Activated T-cell treated with anti-CD3 and anti-CD28 coated beads, Interleukin-2, amount 50 U/mL, for 48 hours (primary cell): ENCODE results near the gene ACO2.

Experiments
- DNase-seq, 2 experiments: peaks; one replicate each; pipeline ENCODE4 v3.0.0-alpha.2; 2020

The ACO2 gene

DNA sequence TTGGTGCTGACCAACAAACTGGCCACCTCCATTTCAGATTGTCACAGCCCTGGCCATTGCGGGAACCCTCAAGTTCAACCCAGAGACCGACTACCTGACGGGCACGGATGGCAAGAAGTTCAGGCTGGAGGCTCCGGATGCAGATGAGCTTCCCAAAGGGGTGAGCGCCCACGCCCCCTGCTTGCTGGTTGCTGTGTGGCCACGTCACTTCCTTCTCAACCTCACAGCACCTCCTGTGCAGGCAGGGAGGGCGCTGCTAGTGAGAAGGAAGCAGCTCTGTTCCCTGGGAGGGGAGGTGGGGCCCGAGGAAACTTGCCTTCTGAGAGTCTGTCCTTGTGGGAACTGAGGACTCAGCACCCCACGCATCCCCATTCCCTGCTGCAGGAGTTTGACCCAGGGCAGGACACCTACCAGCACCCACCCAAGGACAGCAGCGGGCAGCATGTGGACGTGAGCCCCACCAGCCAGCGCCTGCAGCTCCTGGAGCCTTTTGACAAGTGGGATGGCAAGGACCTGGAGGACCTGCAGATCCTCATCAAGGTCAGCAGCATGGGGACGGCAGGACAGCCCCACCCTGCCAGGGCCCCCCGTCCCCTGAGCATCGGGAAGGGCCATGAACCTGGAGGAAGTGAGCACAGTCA, 56.0 kb downstream of the ACO2 start:
- peak; percentile 69 to 73 for DNase-seq

DNA sequence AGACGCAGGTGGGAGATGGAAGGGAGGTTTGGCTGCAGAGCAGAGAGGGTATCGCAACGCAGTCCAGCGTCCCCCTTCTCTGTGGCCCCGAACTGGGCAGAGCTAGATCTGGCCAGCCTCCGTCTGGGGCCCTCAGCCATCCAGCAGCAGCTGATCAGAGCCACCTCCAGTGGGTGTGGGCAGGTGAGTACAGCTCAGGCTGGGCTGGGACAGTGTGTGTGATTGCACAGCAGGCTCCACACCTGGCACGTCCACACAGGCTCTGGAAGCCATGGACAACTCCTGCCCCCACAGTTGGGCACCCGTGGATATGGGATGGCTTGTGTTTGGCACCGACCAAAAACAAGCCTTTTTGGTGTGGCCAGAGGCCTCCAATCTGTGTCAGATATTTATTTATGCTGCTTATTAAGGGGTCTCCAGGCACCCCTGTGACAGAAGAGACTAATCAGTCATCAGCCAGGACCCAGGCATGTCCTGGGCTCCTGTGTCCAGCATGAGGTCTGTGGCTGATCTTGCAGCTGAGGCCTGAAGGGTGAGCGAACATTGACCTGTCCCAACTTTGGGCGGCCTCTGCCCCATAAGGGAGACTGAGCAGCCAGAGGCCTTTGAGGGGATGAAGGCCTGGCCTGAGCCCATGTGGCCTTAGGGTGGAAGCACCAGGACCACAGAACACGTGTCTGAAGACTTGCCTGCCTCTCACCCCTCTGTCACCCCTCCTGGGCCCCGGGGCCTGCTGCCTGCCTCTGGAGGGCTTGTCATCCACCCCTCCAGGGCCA, 56.7 kb downstream of the ACO2 start:
- DNase-seq, result no peak

DNA sequence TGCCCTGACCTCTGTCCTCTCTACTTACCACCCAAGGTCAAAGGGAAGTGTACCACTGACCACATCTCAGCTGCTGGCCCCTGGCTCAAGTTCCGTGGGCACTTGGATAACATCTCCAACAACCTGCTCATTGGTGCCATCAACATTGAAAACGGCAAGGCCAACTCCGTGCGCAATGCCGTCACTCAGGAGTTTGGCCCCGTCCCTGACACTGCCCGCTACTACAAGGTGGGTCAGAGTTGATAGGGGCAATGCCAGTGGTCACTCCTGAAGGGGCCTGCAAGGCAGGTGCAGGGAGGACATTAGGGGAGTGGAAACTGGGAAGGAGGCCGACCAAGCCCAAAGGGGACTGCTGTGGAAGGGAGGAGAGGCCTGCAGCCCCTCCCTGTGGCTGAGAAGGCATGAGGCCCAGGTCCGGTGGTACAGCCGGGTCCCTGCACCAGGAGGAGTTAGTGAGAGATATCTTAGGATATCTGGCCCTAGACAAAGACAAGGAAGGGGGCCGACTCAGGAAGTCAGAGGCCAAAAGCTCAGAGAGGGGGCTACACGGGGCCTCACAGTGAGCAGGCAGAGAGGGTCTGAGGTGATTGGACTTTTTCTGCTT, 57.4 kb downstream of the ACO2 start:
- DNase-seq, result no peak

DNA sequence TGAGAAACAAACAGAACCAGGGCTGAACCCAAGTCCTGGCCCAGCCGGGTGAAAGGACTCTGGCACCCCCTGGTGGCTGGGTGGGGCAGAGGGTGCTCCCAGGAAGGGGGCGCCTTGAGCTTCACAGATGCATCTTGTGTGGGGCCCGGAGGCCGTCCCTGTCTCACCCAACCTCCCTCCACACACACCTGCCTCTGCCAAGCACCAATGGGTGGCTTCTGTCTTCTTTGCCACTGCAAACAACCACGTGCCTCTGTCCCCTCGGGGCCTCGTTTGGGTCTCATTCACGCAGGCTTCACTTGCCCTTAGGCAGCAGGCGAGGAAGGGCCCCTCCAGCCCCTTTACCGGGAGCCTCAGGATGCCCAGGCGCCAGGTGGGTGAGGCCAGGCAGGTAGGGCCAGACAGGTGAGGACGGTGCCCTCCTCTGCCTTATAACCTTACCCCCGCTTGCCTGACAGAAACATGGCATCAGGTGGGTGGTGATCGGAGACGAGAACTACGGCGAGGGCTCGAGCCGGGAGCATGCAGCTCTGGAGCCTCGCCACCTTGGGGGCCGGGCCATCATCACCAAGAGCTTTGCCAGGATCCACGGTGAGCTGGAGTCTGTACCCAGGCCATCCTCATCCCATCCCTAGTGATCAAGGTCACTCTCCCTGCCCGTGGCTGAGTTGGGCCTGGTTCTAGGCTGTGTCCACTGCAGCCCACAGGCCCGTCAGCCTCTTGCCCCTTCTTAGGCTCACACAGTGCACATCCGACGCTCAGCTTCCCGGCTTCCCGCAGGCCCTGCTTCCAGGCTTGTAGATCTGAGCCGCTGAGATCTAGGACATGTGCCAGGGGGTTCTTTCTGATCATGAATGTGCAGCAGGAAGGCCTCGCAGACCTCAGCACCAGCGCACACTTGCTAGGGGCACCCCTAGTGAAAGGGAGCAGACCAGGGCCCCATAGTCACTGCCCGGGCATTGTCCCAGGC, 58.2 kb downstream of the ACO2 start:
- DNase-seq, result peak; percentile 81 to 82

DNA sequence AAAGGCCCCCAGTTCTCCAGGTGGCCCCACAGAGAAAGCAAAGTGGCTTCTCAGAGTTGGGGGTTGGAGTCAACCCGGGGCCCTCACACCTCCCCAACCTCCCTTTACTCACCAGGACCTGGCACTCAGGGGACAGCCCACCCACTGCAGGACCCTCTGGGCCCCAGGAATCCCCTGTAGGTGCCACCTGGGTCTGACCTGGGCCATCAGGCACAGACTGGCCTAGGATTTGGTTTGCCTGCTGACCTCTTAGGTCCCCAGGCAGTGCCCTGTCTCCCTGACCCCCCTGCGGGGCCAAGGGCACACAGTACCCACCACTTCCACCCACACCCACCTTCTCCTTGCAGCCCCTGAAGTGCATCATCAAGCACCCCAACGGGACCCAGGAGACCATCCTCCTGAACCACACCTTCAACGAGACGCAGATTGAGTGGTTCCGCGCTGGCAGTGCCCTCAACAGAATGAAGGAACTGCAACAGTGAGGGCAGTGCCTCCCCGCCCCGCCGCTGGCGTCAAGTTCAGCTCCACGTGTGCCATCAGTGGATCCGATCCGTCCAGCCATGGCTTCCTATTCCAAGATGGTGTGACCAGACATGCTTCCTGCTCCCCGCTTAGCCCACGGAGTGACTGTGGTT, 59.3 kb downstream of the ACO2 start:
- no peak for DNase-seq

DNA sequence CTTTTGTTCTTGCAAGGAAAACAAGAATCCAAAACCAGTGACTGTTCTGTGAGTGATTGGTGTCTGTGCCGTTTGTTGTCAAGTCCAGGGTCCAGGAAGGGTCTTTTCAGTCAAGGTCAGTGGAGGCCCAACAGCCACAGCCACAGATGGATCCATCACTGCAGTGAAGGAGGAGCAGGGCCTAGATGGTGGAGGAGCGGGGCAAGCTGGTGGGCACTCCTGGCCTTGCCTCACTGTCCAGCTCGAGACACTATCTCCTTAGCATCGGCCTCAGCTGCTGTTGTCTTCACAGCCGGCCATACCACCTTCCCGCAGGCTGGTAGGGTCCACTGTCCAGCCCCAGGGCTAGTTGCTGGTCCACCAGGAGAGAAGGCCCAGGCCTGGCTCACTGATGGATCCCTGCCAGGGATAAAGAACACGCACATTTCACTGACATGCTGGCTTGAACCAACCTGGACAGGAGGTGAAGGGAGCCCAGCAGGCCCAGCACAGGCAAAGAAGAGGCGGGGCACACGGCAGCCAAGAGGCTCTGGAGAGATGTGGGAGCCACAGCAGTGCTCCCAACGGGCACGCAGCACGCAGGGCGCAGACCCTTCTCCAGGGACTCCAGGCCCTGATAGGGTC, 60.1 kb downstream of the ACO2 start:
- no peak for DNase-seq

DNA sequence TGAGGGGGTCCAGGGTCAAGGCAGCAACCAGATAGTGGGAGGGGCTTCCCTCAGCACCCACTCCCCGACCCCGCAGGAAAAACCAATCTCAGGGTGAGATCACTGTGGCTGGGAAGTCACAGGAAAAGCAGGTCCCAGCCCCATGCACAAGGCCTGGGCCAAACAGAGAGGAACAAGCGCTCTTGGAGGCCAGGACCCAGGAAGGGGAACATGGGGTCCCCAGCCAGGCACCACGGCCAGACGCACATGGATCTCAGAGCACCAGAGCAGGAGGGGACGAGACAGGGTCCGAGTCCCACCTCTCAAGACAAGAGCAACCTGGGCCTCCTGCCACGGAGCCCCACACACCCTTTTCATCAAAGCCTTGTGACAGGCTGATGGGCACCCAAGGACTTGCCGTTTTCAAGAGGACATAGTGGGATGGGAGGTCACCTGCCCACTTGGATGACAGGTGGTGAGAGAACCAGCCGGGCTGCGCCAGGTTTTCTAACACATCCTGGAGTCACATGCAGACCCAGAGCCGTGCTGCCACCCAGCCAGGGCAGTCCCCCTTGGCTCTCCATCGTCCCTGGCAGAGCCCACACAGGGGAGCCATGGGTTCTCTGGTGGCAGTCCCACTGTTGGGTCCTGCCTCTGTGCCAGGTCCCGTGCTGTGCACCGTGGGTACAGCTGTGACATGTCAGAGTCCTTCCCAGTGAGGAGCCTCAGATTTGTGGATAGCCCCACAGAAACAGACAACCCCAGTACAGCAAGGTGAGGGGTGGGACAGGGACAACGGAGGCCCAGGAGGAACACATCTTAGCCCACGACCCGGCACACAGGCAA, 62.2 kb downstream of the ACO2 start:
- no peak for DNase-seq

DNA sequence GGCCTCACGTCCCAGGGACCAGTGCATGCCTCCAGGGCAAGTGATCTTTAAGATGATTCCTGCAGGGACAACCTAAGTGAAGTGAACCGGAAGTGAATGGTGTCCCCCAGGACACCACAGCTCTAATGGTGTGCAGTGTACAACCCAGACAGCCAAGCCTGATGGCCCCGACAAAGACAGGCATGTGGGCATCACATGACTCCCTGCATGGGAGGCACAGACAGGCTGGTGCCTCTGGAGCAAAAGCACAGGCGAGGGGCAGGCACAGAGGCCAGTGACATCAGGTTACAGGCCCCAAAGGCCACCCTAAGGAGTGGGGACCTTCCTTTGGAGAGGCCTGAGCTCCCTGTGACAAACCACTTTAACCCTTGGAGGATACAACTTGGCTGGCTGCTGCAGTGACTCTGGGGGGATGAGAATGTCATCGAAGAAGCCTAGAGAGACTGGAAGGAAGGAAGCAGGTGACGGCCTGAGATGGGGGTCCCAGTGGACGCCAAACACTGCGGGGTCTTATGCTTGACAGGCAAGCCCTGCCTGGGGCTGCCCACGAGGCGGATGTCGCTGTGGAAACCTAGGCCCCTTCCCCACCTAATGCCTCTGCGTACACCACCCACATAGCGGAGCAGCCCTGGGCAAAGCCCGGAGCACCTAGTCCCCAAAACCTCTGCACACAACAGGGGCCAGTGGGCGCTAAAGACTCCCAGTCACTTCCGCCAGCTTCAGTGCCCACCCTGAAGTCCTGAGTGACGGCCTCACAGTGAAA, 63.0 kb downstream of the ACO2 start:
- no peak for DNase-seq

DNA sequence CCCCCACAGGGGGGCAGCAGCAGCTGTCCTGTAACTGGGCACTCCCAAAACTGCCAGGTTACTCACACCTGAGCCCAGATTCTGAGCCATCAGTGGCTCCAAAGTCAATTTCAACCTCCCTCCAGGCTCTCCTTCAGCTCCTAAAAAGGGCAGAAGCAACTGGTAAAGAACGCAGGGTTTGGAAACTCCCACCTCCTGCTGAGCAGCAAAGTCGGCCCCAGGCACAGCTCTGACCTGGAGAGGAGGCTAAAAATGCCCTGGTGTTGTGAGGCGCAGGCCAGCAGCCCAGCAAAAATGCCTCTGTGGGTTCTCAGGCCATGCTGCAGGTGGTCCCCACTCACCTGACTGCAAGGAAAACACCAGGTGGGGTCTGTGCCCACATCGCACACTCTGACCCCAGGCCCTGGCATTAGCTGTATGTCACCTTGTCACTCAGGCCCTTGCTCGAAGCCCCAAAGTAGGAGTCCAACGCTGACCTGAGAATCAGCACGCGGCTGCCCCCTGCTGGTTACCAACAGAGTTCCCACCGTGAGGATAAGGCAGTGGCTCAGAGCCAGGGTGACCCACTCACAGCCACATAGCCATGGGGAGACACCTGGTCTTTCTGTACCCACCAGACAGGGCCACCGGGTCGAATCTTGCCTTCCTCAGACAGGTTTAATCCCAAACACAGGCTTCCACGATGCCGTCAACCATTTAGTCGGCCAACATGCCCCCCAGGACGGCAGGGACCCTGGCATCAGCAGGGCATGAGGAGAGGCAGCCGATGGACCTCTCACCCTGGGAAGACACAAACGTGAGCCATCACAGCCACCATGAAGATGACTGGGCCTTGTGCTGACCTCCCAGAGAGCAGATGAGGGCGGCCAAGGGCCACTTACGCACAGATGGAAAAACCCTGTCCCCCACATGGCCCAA, 64.2 kb downstream of the ACO2 start:
- peak; percentile 84 to 85 for DNase-seq

DNA sequence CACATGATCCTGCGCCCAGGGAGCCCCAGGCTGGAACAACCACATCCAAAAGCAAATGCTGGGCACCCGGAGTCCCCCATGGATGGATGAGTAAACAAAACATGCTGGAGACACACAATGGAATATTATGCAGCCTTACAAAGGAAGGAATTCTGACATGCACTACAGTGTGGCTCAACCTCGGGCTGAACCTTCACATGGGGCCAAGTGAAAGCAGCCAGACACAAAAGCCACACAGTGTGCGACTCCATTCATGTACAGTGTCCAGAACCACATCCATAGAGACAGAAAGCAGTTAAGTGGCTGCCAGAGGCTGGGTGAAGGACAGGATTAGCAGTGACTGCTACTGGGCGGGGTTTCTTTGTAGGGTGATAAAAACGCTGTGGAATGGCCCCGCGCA, 65.3 kb downstream of the ACO2 start:
- DNase-seq, result no peak

DNA sequence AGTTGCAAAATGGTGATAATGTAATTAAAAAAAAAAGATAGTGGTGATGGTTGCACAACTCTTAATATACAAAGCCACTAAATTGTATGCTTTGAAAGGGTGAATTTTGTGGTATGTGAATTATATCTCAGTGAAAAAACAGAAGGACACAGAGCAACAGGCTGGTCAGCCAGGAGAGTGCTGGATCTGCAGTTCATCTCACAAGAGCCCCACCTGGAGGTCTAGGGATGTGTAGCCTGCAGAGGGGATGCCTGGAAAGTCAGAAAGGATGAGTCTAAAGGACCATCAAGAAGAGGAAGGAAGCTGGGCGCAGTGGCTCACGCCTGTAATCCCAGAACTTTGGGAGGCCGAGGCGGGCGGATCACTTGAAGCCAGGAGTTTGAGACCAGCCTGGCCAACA, 66.3 kb downstream of the ACO2 start:
- no peak for DNase-seq

DNA sequence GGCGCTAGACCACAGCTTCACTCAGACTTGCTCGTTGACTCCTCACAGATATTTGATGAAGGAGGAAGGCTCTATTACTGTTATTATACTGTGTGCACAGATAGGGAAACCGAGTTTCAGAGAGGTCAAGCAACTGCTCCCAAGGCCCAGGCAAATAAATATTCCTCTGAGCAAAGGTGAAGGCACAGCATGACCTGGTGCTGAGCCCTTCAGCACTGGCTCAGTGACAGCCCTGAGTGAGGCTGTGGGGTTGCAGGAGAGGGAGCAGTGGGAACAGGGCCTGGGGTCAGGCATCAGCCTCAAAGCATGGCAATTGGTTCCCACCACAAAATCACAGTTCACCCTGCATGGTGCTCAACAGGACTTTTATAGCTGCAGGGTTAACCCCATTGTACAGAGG, 68.3 kb downstream of the ACO2 start:
- DNase-seq, result no peak

DNA sequence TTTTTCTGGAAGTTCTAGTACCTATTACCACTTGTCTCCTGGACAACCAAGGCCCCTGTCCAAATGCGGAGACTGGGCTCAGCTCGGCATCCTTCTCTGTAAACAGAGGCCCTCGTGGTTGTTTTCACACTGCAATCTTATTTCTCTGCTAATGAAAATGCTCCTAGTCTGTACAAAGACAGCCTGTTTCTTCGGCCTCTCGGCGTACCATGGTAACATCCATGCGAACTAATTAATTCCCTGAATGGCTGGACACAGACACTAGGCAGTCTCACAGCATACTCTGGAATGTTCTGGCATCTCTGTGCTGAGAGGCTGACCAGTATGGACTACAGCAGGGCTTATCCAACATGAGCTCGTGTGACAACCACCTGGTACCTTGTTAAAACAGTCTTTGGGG, 69.7 kb downstream of the ACO2 start:
- DNase-seq, result no peak

DNA sequence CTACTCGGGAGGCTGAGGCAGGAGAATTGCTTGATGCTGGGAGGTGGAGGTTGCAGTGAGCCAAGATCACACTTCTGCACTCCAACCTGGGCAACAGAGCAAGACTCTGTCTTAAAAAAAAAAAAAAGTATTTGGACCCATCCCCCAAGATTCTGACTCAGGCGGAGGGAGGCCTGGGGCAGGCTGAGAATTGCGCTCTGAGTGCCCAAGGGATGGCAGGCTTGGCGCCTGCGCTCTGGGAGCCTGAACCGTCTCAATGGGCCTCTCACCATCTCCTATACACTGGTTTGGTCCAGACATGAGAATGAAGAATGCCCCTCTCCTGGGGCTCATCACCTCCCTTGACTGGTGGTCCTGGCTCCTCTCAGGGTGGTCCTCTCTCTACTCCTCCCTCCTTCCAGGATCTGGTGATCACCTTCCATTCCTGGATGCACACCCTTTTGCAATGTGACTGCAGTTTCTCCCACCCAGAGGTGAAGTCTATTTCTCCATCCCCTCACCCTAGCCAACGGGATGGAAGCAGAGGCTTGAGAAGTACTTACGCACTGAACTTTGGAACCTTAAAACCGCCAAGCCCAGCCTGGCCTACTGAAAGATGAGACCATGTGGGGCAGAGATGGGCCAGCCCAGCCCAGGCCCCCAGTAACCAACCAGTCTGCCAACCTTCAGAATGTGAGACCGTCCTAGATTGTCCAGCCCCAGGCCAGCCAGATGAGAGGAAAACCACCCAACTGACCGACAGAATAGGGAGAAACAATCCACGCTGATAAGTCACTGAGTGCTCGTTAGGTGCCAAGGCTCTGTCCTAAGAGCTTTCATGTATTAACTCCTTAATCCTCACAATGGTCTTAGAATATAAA, 70.5 kb downstream of the ACO2 start:
- DNase-seq, result no peak

DNA sequence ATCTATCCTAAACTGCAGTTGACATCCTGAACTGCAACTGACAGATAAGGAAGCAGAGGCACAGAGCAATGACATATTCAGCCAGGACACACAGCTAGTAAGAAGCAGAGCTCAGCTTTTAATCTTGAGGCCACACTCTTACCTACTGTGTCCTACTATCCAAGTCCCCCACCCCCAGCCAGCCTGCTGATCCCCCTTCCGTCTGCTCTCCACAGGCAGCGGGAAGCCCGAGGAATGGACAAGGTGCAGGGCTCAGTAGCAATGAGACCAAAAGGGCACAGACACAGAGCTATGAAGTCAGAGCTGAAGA, 71.0 kb downstream of the ACO2 start:
- no peak for DNase-seq

DNA sequence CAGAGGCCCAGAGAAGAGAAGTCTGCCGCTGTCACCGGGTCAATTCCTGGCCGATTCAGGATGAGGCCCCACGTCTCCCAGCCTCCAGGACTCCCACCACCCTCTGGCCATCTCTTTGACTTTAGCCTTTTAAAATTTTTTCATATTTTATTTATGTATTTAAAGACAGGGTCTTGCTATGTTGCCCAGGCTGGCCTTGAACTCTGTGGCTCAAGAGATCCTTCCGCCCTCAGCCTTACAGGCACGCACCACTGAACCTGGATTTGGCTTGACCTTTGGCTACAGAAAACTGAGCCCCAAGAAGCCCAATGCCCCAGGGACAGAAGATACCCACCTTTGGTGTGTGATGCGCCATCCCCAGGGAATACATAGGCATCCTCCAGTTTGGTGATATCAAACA, 71.4 kb downstream of the ACO2 start:
- DNase-seq, result no peak

DNA sequence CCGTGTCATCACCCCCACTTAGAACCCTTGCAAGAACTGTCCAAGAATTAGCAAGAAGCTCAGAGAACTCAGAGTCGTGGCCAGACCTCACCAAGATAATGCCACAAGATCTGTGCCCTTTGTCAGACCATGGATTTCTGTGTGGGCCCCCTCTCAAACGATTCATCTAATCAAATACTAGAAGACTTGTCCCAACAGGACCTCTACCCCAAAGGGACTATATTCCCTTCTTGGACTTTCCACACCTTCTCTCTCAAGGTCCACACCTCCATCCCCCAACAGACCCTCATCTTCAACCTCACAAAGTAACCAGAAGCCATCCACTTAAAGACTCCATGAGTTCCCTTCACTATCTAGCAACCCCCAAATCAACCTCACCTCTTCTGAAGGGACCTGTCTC, 72.6 kb downstream of the ACO2 start:
- no peak for DNase-seq

DNA sequence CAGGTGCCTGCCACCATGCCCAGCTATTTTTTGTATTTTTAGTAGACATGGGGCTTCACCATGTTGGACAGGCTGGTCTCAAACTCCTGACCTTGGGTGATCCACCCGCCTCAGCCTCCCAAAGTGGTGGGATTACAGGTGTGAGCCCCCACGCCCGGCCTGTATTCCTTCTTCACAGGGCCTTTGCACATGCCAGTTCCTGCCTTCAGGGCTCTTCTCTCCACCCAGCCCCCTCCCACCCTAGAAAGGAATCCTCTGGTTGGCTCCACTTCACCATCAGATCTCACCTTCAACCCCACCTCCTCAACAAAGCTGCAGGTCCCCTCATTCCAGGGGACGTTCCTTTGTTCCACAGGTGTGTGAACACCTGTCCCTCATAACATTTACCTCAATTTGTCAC, 73.3 kb downstream of the ACO2 start:
- DNase-seq, result no peak
